Measurements from ENCODE around the gene RPF1.
"Not testable (repeated sequence)": the region's sequence is repeated elsewhere in the genome, so short reads cannot be mapped to it uniquely, and the experiment has no call there.

RPF1 gene

DNA sequence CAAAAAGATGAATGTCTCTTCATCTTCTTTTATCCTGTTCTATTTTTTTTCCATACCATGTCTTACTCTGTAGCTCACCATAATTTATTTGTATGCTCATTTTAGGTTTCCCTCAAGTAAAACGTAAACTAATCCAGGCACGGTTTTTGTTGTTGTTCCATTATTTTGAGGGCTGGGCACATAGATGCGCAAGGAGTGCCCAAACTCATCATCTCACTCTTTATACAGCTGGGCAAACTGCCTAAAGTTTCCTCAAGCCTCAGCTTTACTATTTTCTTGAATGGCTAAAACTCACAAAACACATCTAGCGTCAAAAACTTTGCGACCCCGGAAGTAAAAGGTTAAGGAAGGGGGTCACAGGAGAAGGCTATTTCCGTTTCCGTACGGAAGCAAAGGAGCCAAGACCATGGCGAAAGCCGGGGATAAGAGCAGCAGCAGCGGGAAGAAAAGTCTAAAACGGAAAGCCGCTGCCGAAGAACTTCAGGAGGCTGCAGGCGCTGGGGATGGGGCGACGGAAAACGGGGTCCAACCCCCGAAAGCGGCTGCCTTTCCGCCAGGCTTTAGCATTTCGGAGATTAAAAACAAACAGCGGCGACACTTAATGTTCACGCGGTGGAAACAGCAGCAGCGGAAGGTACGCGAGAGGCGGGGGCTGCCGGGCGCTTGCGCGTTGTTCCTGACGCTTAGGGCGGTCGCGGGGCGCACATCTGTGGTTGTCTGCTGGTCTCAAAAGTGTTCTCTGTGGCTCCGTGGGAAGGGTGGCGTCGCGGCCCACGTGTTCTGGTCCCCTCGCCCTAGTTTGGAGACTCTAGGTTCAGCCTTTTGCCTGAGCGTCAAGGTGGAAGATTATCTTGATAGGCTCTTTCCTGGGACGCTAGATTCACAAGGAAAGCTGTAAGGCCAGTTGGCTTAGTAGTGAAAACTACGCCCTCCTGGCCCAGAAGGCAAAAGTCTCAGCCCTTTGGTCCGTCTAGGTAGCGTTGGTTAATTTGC, at the start of gene RPF1:
TSS of gene RPF1 (plus strand) at position 391 of the 993 bp plus-strand sequence. CDS start at position 407, 16 bp downstream.
- DNase-seq: peak; percentile 87

- DNase-seq: no peak
These were observed 48.5 kb upstream of the RPF1 start for GRCh38 chr1:84430546-84430945.

DNA sequence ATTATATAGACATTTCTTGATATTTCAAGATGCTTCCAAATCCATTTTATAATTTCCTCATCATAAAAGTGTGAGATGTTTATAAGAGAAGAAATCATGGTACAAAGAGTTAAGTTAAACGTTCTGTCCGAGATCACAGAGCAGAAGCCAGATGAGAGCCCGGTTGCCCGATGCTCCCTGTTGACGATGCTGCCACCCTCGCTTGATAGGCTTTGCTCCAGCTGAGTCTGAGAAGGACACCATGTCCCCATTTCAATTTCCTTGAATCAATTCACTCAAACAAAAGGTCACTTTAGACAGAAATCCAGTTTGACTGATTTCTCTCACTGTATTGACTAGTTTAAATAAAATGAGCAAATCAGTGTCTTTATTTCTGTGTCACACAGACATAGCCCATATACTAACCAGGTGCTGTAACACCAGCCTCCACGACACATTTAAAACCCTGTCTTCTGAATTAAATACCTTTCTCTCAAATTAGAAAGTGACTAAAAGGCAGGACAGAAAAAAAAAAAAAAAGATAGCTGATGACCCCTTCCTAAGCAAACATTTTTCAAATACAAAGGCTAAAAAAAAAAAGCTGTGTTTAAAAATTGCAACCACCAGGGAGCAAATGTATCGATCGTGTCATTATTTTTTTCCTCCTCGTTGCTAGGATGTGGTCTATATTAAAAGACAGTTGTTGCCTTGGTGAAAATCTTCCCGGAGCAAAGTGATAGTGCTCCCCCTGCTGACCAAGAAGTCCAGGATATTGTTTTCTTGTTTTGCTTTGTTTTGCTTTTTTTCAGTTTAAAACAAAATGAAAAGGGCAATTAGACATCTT, 45.6 kb upstream of the RPF1 start:
- peak; percentile 89 for DNase-seq

DNA sequence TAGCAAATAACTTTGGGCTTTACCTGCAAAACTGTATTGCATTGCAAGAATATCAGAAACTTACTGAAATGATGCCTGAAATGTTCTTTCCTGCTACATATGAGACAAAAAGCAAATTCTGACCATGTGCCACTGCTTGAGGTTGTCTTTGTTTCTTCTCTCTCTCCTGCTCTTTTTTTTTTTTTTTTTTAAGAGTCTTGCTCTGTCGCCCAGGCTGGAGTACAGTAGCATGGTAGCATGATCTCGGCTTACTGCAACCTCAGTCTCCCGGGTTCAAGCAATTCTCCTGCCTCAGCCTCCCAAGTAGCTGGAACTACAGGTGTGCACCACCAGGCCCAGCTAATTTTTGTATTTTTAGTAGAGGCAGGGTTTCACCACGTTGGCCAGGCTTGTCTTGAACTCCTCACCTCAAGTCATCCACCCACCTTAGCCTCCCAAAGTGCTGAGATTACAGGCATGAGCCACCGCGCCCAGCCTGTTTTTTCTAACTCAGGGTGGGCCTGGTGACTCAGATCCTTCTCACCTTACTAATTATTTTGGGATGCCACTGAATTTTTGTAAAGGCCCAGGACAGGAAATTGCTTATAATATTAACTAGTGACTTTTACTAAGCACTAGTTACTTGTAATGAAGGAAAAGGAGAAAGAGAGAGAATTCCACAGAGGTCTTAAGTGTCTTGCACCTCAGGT, 44.8 kb upstream of the RPF1 start:
- no peak for DNase-seq

DNA sequence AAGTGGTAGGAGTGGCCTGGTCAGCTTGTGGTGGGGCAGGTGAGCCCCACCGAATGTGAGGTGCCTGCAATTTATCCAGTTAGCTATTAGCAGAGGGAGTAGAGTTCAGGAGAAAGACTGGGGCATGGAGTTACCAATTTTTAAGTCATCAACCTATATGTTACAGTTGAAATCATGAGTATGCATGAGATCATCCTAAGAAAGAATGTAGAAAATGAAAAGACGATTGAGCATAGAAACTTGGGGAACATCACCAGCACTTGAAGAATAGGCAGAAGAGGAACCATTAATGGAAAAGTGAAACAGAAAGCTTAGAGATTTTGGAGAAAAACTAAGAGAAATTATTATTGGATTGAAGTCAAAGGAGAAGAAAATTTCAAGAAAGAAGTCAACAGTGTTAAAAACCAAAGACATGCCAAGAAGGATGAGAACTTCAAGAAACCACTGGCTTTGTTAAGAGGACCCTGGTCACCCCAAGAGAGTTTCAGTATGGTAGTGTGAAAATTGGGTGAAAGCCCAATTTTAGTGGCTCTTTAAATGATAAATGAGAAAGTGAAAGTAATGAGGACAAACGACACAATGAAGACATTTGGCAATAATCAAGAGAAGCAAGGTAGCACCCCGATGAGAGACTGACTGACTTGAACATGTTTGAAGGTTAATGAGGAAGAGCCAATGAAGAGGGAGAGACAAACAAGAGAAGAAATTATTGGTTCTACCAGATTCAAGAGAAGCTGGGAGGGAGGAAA, 44.1 kb upstream of the RPF1 start:
- no peak for DNase-seq

- DNase-seq: no peak
These were observed 42.0 kb upstream of the RPF1 start for GRCh38 chr1:84436876-84437655.

- peak; percentile 30 for DNase-seq
These were observed 36.8 kb upstream of the RPF1 start for GRCh38 chr1:84442256-84442655.

GRCh38 chr1:84442747-84443646, 36.1 kb upstream of the RPF1 start:
- peak; percentile 3 for DNase-seq

- DNase-seq: not testable (repeated sequence)
These were observed 30.4 kb upstream of the RPF1 start for GRCh38 chr1:84448704-84449103.

DNA sequence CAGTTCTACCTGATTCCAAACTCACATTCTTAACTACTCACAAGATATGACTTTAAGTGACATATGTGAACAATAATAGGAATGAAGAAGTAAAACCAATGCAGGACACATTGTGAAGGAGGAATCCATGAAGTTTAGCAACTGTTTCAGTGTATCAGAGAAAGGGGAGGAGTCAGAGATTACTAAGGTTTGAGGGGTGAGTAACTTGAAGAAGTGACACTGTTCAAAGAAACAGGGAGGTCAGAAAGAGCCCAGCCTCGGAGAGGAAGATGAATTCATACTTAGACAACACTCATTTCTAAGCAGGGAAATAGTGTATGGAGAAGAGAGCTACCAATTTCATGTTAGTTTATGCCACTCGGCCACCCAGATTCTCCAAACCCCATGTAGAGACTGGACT, 28.2 kb upstream of the RPF1 start:
- DNase-seq: no peak

DNA sequence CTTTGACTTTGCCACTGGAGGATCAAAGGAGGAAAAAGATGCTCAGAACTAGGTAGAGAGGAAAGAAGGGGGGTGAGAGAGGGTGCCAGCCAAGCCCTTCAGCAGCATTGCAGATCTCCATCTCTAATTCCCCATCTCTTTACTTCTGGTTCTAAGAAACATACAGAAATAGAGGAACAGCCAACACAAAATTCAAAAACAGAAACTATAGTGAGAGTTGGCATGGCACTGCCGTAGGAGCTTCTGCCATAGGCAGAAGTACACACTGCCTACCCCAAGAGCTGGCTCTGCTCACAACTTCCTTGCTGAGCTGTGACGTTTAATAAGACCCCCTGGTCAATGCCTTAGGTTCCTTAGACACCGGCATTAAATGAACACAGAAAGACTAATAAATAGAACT, 26.6 kb upstream of the RPF1 start:
- DNase-seq: no peak

DNA sequence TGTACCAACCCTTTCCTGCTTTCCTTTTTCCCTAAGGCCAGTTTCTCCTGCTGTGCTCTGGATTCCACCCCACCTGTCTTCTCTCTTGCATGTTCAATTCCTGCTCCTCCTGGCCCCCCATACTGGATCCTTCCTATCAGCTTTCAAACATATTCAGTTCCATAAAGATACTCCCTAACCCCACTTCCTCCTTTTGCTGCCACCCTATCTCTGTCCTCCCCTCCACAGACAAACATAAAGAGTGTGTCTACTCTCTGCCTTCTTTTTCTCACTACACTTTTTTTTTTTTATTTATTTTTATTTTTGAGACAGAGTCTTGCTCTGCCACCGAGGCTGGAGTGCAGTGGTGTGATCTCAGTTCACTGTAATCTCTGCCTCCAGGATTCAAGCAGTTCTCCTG, 16.9 kb upstream of the RPF1 start:
- DNase-seq: no peak

DNA sequence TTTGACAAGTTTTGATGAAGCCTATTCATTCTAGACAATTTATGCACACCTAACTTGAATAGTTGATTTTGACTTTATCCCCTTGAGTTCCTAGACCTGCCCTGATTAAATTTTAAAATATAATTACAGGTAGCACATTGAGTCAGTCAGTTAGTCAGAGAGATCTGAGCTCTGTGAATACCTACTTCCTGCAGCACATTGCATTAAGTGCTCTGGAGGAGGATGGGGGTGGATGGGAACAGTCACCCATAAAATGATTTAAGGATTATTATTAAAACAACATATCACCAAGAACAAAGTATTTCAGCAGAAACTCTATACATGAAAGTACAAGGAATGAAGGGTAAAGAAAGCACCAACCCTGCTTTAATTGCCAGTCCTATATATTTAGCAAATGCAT, 11.8 kb upstream of the RPF1 start:
- no peak for DNase-seq

DNA sequence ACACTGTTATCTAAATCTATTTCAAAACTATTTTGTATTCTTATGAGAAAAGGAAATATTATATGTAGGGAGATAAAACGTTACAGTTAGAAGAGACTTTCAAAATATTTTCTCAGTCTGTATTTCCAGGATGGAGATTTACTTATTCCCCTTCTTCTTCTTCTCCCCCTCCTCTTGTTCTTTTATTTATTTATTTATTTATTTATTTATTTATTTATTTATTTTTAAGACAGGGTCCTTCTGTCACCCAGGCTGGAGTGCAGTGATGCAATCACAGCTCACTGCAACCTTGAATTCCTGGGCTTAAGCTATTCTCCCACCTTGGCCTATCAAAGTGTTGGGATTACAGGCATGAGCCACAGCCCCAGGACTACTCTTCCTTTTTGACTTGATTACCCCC, 2.8 kb upstream of the RPF1 start:
- no peak for DNase-seq

GRCh38 chr1:84479998-84480397, 932 bp downstream of the RPF1 start:
- DNase-seq: no peak

- DNase-seq: no peak
These were observed 1.6 kb downstream of the RPF1 start for GRCh38 chr1:84480650-84481049.

DNA sequence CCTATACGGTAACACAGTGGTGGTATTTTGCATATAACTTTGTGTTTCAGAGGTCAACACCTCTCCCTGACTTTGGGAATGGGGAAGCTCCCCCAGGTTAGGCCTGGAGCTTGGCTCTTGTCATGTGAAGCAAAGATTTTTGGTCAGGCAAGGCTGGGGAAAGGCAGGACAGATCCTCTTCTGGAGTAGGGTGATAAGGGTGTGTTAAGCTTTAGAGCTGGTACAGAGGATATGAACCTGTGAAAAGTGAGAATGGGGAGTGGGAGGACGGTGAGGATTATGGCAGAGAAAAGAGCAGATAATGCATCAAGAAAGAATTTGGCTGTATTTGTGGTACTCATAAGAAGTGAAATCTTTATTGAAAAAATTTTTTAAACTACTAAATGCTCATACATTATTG, 2.3 kb downstream of the RPF1 start:
- no peak for DNase-seq

DNA sequence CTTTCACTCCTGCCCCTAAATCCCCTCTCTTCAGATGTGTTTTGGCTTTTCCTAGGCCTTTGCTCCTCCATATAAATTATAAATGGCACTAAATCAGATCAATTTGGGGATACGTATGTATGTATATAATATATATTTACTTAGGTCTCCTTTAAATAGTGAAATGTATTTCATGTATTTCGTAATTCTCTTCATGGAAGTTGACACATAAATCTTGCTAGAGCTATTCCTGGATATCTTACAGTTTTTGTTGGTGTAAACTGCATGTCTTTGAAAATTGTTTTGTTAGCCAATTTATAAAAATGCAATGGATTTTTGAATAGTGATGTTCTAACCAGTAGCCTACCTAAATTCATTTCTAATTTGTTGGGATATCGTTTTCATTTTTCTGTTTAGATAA, 9.0 kb downstream of the RPF1 start:
- no peak for DNase-seq

DNA sequence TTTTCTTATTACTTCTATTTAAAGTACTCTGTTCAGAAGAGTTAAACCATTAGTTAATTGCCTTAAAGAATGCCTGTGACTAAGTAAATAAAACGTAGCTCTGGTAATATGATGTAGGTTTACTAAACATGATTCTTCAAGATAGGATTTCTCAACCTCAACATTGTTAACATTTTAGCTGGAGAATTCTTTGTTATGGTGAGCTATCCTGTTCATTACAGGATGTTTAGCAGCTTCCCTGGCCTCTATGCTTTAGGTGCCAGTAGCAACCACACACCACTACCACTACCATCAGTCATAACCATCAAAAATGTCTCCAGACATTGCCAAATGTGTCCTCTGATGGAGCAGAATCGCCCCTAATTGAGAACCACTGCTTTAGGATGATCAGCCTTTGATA, 10.7 kb downstream of the RPF1 start:
- no peak for DNase-seq

DNA sequence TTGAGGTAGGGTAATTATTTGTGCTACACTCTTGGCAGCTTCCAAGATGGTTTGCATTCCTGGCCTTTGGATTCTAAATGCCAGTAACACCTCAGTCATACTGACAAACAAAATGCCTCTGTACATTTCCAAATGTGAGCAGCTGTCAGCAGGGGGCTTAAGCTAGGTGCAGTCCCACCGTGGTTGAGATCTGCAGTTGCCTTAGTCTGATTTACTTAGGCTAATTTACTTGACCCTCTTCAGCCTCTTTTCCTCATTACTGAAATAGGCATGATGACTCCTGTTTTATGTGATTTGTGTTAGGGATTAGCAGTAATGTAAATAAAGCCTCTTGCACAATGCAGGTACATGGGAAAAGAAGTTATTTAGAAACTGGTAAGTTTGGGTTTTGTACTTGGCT, 13.7 kb downstream of the RPF1 start:
- no peak for DNase-seq

DNA sequence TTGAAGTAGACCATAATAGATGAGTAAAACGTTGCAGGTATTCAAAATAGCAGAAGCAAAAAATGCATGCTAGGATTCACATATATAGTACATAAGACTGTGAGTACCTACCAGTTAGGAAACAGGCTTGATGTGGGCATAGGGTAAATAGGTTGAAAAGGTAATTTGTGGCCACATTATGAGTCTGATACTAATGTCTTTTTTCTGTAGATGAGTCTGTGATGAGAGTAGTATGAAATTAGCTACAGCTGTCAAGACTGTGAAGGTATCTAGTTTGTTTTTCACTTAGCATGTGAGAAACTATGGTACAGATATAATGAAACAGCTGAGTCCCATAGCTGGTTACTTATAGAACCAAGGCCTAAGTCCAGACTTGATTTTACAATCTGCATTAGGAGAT, 14.7 kb downstream of the RPF1 start:
- no peak for DNase-seq
